Measurements from ENCODE around the gene OLFML2B.

Gene OLFML2B

GRCh38 chr1:161966067-161966466, 57.6 kb downstream of the OLFML2B start:
- no peak for TF ChIP-seq EZH2phosphoT487 (IDR thresholded peaks at IDR 0.05; ENCODE audit: low read depth)
- TF ChIP-seq CTCF (IDR thresholded peaks at IDR 0.05; ENCODE audit: low read depth, low read length) = no peak
- Histone ChIP-seq H3K79me2 (ENCODE audit: low read length) (no peaks in the 10 kb centered on the region), H4K20me1 (ENCODE audit: insufficient read depth, low read length) (0 out of 2 replicates have a peak, but pooled peaks cover 8% of the 10 kb centered on the region), H3K27me3 (ENCODE audit: low read depth, low read length) (no peaks in the 10 kb centered on the region), H3K27ac (ENCODE audit: low read length) (no peak overlapping the region), H3K9ac (ENCODE audit: low read length) (no peak overlapping the region), H3K4me2 (ENCODE audit: low read length) (no peak overlapping the region), H2AFZ (ENCODE audit: low read depth, low read length) (no peak overlapping the region), H3K36me3 (replicated peaks; ENCODE audit: low read depth, low read length) (peaks cover 17% of the 10 kb centered on the region), H3K4me1 (ENCODE audit: low read length) (peaks cover 16% of the 10 kb centered on the region), H3K9me3 (ENCODE audit: insufficient read depth, low read length) (no peaks in the 10 kb centered on the region), H3K4me3 (ENCODE audit: low read length) (no peak overlapping the region)

GRCh38 chr1:161962091-161962887, 61.4 kb downstream of the OLFML2B start:
- no peaks in the 10 kb centered on the region for H3K9me3 ChIP-seq (ENCODE audit: insufficient read depth, low read length)
- H3K4me3 ChIP-seq (ENCODE audit: low read length) = peak overlapping the region; percentile 67
- H2AFZ ChIP-seq (ENCODE audit: low read depth, low read length) = no peak overlapping the region

GRCh38 chr1:161958425-161958824, 65.2 kb downstream of the OLFML2B start:
- Histone ChIP-seq H3K9ac (ENCODE audit: low read length) (no peak overlapping the region), H3K4me2 (ENCODE audit: low read length) (no peak overlapping the region), H3K4me3 (ENCODE audit: low read length) (no peak overlapping the region), H3K27me3 (ENCODE audit: low read depth, low read length) (no peaks in the 10 kb centered on the region), H3K79me2 (ENCODE audit: low read length) (no peaks in the 10 kb centered on the region), H3K4me1 (ENCODE audit: low read length) (peaks cover 16% of the 10 kb centered on the region), H4K20me1 (ENCODE audit: insufficient read depth, low read length) (0 out of 2 replicates have a peak, but pooled peaks cover 9% of the 10 kb centered on the region), H3K27ac (ENCODE audit: low read length) (no peak overlapping the region), H2AFZ (ENCODE audit: low read depth, low read length) (no peak overlapping the region), H3K36me3 (replicated peaks; ENCODE audit: low read depth, low read length) (peaks cover 10% of the 10 kb centered on the region), H3K9me3 (ENCODE audit: insufficient read depth, low read length) (no peaks in the 10 kb centered on the region)
- TF ChIP-seq CTCF (IDR thresholded peaks at IDR 0.05; ENCODE audit: low read depth, low read length) (no peak), EZH2phosphoT487 (IDR thresholded peaks at IDR 0.05; ENCODE audit: low read depth) (no peak)

More at GRCh38 chr1:161962091-161962887, 61.4 kb downstream of the OLFML2B start:
- H3K27ac ChIP-seq (ENCODE audit: low read length) = no peak overlapping the region
- no peak overlapping the region; the same call in 1 of the 2 replicates for H3K9ac ChIP-seq (ENCODE audit: low read length)
- H3K4me2 ChIP-seq (ENCODE audit: low read length) = peak overlapping the region; percentile 63
- no peaks in the 10 kb centered on the region for H3K27me3 ChIP-seq (ENCODE audit: low read depth, low read length)
- peaks cover 16% of the 10 kb centered on the region for H3K4me1 ChIP-seq (ENCODE audit: low read length)
- no peak for TF ChIP-seq CTCF (IDR thresholded peaks at IDR 0.05; ENCODE audit: low read depth, low read length)
- TF ChIP-seq EZH2phosphoT487 (IDR thresholded peaks at IDR 0.05; ENCODE audit: low read depth) = no peak
- H4K20me1 ChIP-seq (ENCODE audit: insufficient read depth, low read length) = 0 out of 2 replicates have a peak, but pooled peaks cover 9% of the 10 kb centered on the region
- H3K79me2 ChIP-seq (ENCODE audit: low read length) = no peaks in the 10 kb centered on the region
- H3K36me3 ChIP-seq (replicated peaks; ENCODE audit: low read depth, low read length) = peaks cover 17% of the 10 kb centered on the region

GRCh38 chr1:161956930-161957329, 66.7 kb downstream of the OLFML2B start:
- Histone ChIP-seq H3K79me2 (ENCODE audit: low read length) (no peaks in the 10 kb centered on the region), H3K27me3 (ENCODE audit: low read depth, low read length) (no peaks in the 10 kb centered on the region), H2AFZ (ENCODE audit: low read depth, low read length) (no peak overlapping the region), H3K4me2 (ENCODE audit: low read length) (no peak overlapping the region), H3K27ac (ENCODE audit: low read length) (no peak overlapping the region), H4K20me1 (ENCODE audit: insufficient read depth, low read length) (0 out of 2 replicates have a peak, but pooled peaks cover 3% of the 10 kb centered on the region), H3K36me3 (replicated peaks; ENCODE audit: low read depth, low read length) (peaks cover 3% of the 10 kb centered on the region), H3K4me1 (ENCODE audit: low read length) (peaks cover 7% of the 10 kb centered on the region), H3K9me3 (ENCODE audit: insufficient read depth, low read length) (no peaks in the 10 kb centered on the region), H3K4me3 (ENCODE audit: low read length) (no peak overlapping the region), H3K9ac (ENCODE audit: low read length) (no peak overlapping the region)
- TF ChIP-seq EZH2phosphoT487 (IDR thresholded peaks at IDR 0.05; ENCODE audit: low read depth) = no peak
- no peak for TF ChIP-seq CTCF (IDR thresholded peaks at IDR 0.05; ENCODE audit: low read depth, low read length)

Data from OCI-LY3 (cell line).